Measurements from ENCODE around the gene LBX2. TPM values are rescaled to one million over a fixed set of nuclear protein-coding genes. Genes with fewer than 3 reads are reported as not detected.

The LBX2 gene
- total and polyA plus RNA-seq, 9 of the 15 experiments (the other 6 are each of a cell fraction or from before 2014, with no cell fraction given): 0.39 to 6.2 (median 1.8) TPM; not detected in 1

GRCh38 chr2:74512744-74513604 is 13.6 kb upstream of the LBX2 start:
- no peak overlapping the region for H3K4me3 ChIP-seq
- CTCF ChIA-PET (ENCODE audit: low intra/inter-chr PET ratio): no interaction called here
- H3K9ac ChIP-seq (ENCODE audit: insufficient read depth in 1 of 2, low read depth in 2 of 2, low read length in 2 of 2): 0 out of 4 replicates have a peak overlapping the region, but pooled peaks of 1 of the 2 experiments have one; percentile 15
- no TSS peak for BruUV-seq (replicated peaks)
- no peaks in the 10 kb centered on the region for H3K79me2 ChIP-seq (ENCODE audit: control insufficient read depth, insufficient read depth, low read length)
- no peak overlapping the region for H3K27ac ChIP-seq (ENCODE audit: extremely low read depth, low read depth, low read length)
- 59% methylated on average over 17 of the region's 36 CpGs for WGBS (ENCODE audit: insufficient coverage, low coverage, missing lambda C conversion rate)
- H3K4me1 ChIP-seq (replicated peaks in 1 of 2; ENCODE audit: control insufficient read depth in 2 of 2, insufficient read depth in 2 of 2, low read length in 2 of 2): peaks cover 17 to 32% of the 10 kb centered on the region in 2 experiments; a peak in 4 of 5 replicates
- intact Hi-C loops (cut with micrococcal nuclease) (no loop called here), in situ Hi-C loops (cut with MboI) (no loop called here)
- H4K20me1 ChIP-seq (replicated peaks; ENCODE audit: control insufficient read depth, insufficient read depth, low read length): no peaks in the 10 kb centered on the region
- H3K4me2 ChIP-seq (ENCODE audit: insufficient read depth, low read length): no peak overlapping the region
- POLR2A ChIA-PET: interaction anchor here (0.6 to 0.9 kb wide), 2 partner anchors 17 to 105 kb away, joined by 3 to 5 read pairs; partner anchors contain the start of genes AUP1 and HTRA2
- ATAC-seq (no peak), DNase-seq (ENCODE audit: extremely low read depth in 1 of 4, low spot score in 3 of 4) (no peak), FAIRE-seq (no peak)
- no peaks in the 10 kb centered on the region for H3K27me3 ChIP-seq (ENCODE audit: control insufficient read depth in 2 of 2, insufficient read depth in 2 of 2, low read length in 2 of 2)
- TF ChIP-seq XRCC4 (IDR thresholded peaks at IDR 0.05; ENCODE audit: extremely low read depth, insufficient read depth, insufficient read length) (no peak), E2F1 (CRISPR knock-in tag; IDR thresholded peaks at IDR 0.05) (no peak), HEY1 (CRISPR knock-in tag; IDR thresholded peaks at IDR 0.05; ENCODE audit: borderline replicate concordance) (no peak), GTF2E2 (tag; IDR thresholded peaks at IDR 0.05) (no peak), ZNF239 (CRISPR knock-in tag; IDR thresholded peaks at IDR 0.05) (no peak), SAFB (IDR thresholded peaks at IDR 0.05; ENCODE audit: borderline replicate concordance, low read depth, low read length) (no peak), HINFP (tag; conservative IDR thresholded peaks at IDR 0.05; ENCODE audit: low read depth) (no peak), SMAD4 (CRISPR knock-in tag; conservative IDR thresholded peaks at IDR 0.05) (no peak)
- no peaks in the 10 kb centered on the region for H3K36me3 ChIP-seq (ENCODE audit: control insufficient read depth, insufficient read depth, low read length)
- H2AFZ ChIP-seq (ENCODE audit: low read depth, low read length): no peak overlapping the region
- no peaks in the 10 kb centered on the region for H3K9me1 ChIP-seq (ENCODE audit: control insufficient read depth, insufficient read depth, low read length)
- no peaks in the 10 kb centered on the region for H3K9me3 ChIP-seq (replicated peaks; ENCODE audit: control insufficient read depth, insufficient read depth, low read depth, low read length)

All from K562 (cell line).